LNCAP (cell line): ENCODE measurements around the gene HNRNPM.

ENCODE experiments used
- TF ChIP-seq, protein P1 (sequence below): fragments of 450-650 bp; IDR thresholded peaks from 2 replicates; pipeline ENCODE4 v1.5.1; 2017; ENCODE audit warnings: mild to moderate bottlenecking

HNRNPM gene

DNA sequence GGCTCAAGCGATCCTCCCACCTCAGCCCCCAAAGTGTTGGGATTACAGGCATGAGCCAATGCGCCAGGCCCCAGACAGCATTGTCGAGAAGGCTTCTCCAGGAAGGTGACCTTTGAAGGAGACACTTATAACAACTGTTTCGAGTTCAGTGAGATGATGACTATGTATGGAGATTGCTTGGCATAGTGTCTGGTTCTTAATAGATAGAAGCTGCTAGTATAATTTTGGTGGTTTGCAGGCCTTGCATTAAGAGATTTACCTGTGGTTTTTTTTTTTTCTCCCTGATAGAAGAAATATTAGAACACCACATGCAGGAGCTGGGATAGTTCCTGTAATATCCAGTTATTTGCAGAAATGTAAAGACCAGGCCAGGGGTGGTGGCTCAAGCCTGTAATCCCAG is 28.0 kb upstream of the HNRNPM start:
- TF ChIP-seq, protein P1, sequence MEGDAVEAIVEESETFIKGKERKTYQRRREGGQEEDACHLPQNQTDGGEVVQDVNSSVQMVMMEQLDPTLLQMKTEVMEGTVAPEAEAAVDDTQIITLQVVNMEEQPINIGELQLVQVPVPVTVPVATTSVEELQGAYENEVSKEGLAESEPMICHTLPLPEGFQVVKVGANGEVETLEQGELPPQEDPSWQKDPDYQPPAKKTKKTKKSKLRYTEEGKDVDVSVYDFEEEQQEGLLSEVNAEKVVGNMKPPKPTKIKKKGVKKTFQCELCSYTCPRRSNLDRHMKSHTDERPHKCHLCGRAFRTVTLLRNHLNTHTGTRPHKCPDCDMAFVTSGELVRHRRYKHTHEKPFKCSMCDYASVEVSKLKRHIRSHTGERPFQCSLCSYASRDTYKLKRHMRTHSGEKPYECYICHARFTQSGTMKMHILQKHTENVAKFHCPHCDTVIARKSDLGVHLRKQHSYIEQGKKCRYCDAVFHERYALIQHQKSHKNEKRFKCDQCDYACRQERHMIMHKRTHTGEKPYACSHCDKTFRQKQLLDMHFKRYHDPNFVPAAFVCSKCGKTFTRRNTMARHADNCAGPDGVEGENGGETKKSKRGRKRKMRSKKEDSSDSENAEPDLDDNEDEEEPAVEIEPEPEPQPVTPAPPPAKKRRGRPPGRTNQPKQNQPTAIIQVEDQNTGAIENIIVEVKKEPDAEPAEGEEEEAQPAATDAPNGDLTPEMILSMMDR, result no peak

DNA sequence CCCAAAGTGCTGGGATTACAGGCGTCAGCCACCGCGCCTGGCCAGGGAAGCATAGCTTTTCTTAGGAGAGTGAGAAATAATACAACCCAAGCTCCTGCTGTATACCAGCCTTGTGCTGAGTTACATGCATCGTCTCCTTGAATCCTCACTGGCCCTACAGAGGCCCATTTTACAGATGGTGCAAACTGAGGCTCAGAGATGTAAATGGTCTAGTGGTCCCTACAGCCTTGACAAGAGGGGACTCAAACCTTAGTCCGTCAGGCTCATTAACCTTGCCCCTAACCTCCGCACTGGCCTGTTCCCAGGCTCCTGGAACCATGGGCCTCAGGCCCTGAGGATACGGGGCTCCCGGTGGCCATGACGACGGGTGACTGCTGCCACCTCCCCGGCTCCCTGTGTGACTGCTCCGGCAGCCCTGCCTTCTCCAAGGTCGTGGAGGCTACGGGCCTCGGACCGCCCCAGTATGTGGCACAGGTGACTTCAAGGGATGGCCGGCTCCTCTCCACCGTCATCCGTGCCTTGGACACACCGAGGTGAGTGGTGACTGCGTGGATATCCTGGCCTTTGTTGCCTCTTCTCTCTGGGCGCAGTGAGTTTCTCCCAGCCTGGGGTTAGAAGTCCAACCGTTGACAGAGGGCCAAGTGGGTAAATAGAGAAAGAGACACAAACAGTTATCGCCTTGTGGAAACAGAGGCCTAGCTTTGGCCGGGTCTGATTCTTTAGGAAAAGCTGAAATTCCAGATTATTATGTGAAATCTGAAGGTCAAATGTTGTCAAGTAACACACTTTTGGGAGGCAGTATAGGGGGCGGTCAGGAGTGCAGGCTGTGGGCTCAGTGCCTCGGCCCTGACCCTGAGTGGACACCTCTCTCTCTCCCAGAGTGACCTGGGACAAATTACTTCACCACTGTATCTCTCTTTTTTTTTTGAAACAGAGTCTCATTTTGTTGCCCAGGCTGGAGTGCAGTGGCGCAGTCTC is 23.0 kb upstream of the HNRNPM start:
- TF ChIP-seq, protein P1, result no peak

DNA sequence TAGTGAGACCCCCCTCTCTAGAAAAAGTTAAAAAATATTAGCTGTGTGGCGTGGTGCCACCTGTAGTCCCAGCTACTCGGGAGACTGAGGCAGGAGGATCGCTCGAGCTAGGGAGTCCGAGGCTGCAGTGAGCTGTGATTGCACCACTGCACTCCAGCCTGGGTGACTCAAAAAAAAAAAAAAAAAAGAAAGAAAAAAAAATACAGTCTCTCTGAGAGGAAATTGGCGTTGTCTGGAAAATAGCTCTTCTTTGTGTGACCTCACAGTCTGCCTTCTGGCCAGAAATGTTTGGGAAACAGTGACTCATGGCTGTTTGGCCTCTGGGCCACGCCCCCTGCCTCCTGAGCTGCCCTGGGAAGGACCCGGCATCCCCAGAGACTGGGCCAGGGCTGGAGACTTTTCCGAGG is 21.0 kb upstream of the HNRNPM start:
- TF ChIP-seq, protein P1, result no peak

DNA sequence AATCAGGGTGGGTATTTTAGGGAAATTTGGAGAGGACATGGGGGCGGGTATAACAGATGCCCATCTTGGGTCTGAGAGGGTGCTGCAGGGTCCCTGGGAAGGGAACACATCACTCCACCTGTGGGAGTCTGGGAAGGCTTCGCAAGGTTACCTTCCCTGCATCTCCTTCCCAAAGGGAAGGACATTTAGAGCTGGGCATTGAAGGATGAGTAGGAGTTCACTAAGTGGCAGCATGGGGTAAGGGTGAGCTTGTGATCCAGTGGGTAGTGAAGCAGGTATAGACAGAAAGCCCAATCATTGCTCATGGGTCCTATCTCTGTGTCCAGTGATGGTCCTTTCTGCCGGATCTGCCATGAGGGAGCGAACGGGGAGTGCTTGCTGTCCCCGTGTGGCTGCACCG is 18.5 kb upstream of the HNRNPM start:
- TF ChIP-seq, protein P1, result no peak

DNA sequence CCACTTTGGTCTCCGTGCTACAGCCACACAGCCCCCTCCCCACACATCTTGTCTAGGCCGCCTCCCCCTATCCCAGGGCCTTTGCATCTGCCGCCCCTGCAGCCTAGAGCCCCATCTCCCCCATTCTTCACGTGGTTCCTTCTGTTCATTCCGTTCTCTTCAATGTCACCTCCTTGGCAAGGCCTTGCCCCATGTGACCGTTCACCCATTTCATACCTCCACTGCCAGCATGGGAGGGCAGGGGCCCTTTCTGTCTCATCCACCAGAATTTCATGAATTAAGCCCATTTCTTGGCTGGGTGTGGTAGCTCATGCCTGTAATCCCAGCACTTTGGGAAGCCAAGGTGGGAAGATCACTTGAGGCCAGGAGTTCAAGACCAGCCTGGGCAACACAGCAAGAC is 15.7 kb upstream of the HNRNPM start:
- TF ChIP-seq, protein P1, result no peak

DNA sequence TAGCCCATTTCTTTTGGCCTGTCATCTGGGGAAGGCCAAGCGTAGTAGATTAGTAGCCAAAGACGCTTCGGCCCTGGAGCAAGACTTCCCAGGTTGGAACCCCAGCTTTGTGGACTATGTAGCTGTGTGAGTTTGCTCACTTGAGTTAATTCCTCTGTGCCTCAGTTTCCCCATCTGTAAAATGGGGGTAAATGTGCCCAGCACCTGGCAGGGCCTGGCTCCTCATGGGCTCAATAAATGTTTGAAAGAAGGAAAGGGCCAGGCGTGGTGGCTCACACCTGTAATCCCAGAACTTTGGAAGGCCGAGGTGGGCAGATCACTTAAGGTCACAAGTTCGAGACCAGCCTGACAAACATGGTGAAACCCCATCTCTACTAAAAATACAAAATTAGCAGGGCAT is 14.9 kb upstream of the HNRNPM start:
- TF ChIP-seq, protein P1, result no peak

DNA sequence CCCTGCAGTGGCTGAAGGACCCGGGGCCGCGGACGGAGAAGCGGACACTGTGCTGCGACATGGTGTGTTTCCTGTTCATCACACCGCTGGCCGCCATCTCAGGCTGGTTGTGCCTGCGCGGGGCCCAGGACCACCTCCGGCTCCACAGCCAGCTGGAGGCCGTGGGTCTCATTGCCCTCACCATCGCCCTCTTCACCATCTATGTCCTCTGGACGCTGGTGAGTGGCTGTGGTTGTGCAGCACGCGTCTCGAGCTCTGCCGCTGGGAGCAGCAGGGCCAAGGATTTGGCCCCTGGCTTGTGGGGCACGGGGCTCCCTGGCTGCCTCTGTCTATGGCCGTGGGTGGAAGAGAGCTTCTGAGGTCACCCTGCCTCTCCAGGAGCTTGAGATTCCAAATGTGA is 14.1 kb upstream of the HNRNPM start:
- TF ChIP-seq, protein P1, result no peak
